Trophoblast cell (in vitro differentiated cells and primary cell): Measurements from ENCODE around the gene EPHB1.

Experiments
- DNase-seq, 2 donors: peaks; one replicate each; pipeline ENCODE4 v3.0.0-alpha.2; 2016
- H2AFZ ChIP-seq: 2 replicates; pipeline ENCODE4 v1.6.1; 2013; ENCODE audit warnings: low read length, moderate library complexity, mild to moderate bottlenecking; ENCODE audit not compliant: insufficient read depth, poor library complexity
- H2AK5ac ChIP-seq: 2 replicates; pipeline ENCODE4 v1.6.1; 2013; ENCODE audit warnings: mild to moderate bottlenecking, low read length
- H2BK120ac ChIP-seq: 2 replicates; pipeline ENCODE4 v1.6.1; 2013; ENCODE audit warnings: low read length, mild to moderate bottlenecking, moderate library complexity; ENCODE audit not compliant: insufficient read depth, poor library complexity
- H2BK12ac ChIP-seq: 2 replicates; pipeline ENCODE4 v1.6.1; 2013; ENCODE audit warnings: mild to moderate bottlenecking, low read length, moderate library complexity
- H2BK5ac ChIP-seq: 2 replicates; pipeline ENCODE4 v1.6.1; 2013; ENCODE audit warnings: low read length, low read depth, moderate library complexity, mild to moderate bottlenecking; ENCODE audit not compliant: poor library complexity
- H3K14ac ChIP-seq: 2 replicates; pipeline ENCODE4 v1.6.1; 2013; ENCODE audit warnings: mild to moderate bottlenecking, low read length
- H3K18ac ChIP-seq: 2 replicates; pipeline ENCODE4 v1.6.1; 2013; ENCODE audit warnings: mild to moderate bottlenecking, low read length
- H3K23ac ChIP-seq: 2 replicates; pipeline ENCODE4 v1.6.1; 2013; ENCODE audit warnings: low read length
- H3K27ac ChIP-seq: 2 replicates; pipeline ENCODE4 v1.5.1; 2013; ENCODE audit warnings: low read depth, mild to moderate bottlenecking, inconsistent platforms, low read length, moderate library complexity
- H3K27me3 ChIP-seq: 2 replicates; pipeline ENCODE4 v1.6.1; 2013; ENCODE audit warnings: inconsistent platforms, mild to moderate bottlenecking, low read length, moderate library complexity; ENCODE audit not compliant: insufficient read depth
- H3K36me3 ChIP-seq, 2 experiments: 1 replicate in 1 of 2; 2 replicates in 1 of 2; pipeline ENCODE4 v1.6.1; 2013; ENCODE audit warnings: low read length in 2 of 2, mild to moderate bottlenecking in 2 of 2, moderate library complexity in 1 of 2; ENCODE audit not compliant: insufficient read depth in 2 of 2, control insufficient read depth in 1 of 2
- H3K4ac ChIP-seq: 2 replicates; pipeline ENCODE4 v1.6.1; 2013; ENCODE audit warnings: low read depth, mild to moderate bottlenecking, low read length, moderate library complexity
- H3K4me1 ChIP-seq, 2 experiments: 1 replicate in 1 of 2; 2 replicates in 1 of 2; pipeline ENCODE4 v1.6.1; 2013; ENCODE audit warnings: low read length in 2 of 2, mild to moderate bottlenecking in 2 of 2, moderate library complexity in 1 of 2; ENCODE audit not compliant: insufficient read depth in 2 of 2, control insufficient read depth in 1 of 2
- H3K4me2 ChIP-seq: 2 replicates; pipeline ENCODE4 v1.6.1; 2013; ENCODE audit warnings: inconsistent platforms, mild to moderate bottlenecking, low read length, moderate library complexity
- H3K4me3 ChIP-seq: 2 replicates; pipeline ENCODE4 v1.5.1; 2013; ENCODE audit warnings: mild to moderate bottlenecking, low read depth, low read length, inconsistent platforms
- H3K79me1 ChIP-seq: one replicate; pipeline ENCODE4 v1.6.1; 2013; ENCODE audit warnings: low read length
- H3K79me2 ChIP-seq: 2 replicates; pipeline ENCODE4 v1.6.1; 2013; ENCODE audit warnings: low read length, mild to moderate bottlenecking; ENCODE audit not compliant: control insufficient read depth, insufficient read depth, poor library complexity
- H3K9ac ChIP-seq: 2 replicates; pipeline ENCODE4 v1.6.1; 2013; ENCODE audit warnings: mild to moderate bottlenecking, low read length
- H3K9me3 ChIP-seq: 2 replicates; pipeline ENCODE4 v1.6.1; 2013; ENCODE audit warnings: low read depth, mild to moderate bottlenecking, control low read depth, inconsistent platforms, low read length; ENCODE audit not compliant: insufficient read depth
- H4K12ac ChIP-seq: 2 replicates; pipeline ENCODE4 v1.6.1; 2013; ENCODE audit warnings: low read depth, mild to moderate bottlenecking, low read length, moderate library complexity
- H4K8ac ChIP-seq: 2 replicates; pipeline ENCODE4 v1.6.1; 2013; ENCODE audit warnings: low read depth, mild to moderate bottlenecking, low read length, moderate library complexity
- H4K91ac ChIP-seq: one replicate; pipeline ENCODE4 v1.6.1; 2013; ENCODE audit warnings: low read depth, mild to moderate bottlenecking, low read length, moderate library complexity
- WGBS: extraction: QIAGEN DNeasy Blood & Tissue Kit; methylation state at CpG from one replicate; pipeline ENCODE4 v1.1.7; 2013; ENCODE audit warnings: missing lambda C conversion rate; ENCODE audit not compliant: insufficient read length, insufficient coverage; ENCODE audit errors: extremely low coverage; 5-methylcytosine and 5-hydroxymethylcytosine counted together

EPHB1 gene

DNA sequence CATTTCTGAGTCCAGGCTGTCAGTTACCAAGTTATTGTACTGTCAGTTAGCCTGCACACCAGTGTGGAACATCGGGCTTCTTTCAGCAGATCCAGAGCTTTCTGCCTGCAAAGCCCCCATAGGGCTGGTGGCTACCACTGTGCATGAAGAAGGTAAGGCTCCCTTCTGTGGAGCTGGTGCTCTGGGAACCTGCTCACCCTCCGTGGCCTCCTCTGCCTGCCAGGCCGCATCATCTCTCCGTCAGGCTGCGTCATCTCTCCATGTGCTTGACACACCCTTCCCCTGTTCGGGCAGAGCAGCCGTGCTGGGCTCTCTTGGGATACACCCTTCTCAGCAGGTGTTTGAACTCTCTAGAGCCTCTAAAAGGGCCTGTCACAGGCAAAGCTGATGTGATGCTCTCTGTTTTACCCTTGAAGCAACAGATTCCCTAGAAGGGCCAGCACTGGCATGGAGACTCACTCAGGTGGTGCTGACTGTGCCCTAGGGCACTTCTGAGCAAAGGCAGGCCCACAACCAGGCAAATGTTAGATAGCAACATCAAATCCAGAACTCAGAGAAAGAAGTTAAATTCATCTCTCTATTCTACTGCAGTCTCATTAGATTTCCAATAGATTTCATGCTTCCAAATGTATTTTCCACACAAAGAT lies 261.1 kb downstream of the EPHB1 start:
- Histone ChIP-seq H3K23ac (no peak overlapping the region), H4K12ac (no peak overlapping the region), H3K27ac (no peak overlapping the region), H3K4me1 (no peaks in the 10 kb centered on the region), H4K8ac (no peak overlapping the region), H3K36me3 (no peaks in the 10 kb centered on the region), H2BK5ac (no peak overlapping the region), H3K4ac (no peak overlapping the region), H2AK5ac (no peak overlapping the region), H3K4me2 (no peak overlapping the region), H2BK120ac (no peak overlapping the region), H3K27me3 (no peaks in the 10 kb centered on the region), H3K9ac (no peak overlapping the region), H3K79me1 (no peaks in the 10 kb centered on the region), H4K91ac (no peak overlapping the region), H3K79me2 (no peaks in the 10 kb centered on the region), H3K14ac (no peak overlapping the region), H2AFZ (no peak overlapping the region), H2BK12ac (no peak overlapping the region), H3K4me3 (no peak overlapping the region), H3K18ac (no peak overlapping the region), H3K9me3 (no peaks in the 10 kb centered on the region)
- DNase-seq: no peak
- WGBS: no CpG with 5 or more reads among the region's 7 CpGs

DNA sequence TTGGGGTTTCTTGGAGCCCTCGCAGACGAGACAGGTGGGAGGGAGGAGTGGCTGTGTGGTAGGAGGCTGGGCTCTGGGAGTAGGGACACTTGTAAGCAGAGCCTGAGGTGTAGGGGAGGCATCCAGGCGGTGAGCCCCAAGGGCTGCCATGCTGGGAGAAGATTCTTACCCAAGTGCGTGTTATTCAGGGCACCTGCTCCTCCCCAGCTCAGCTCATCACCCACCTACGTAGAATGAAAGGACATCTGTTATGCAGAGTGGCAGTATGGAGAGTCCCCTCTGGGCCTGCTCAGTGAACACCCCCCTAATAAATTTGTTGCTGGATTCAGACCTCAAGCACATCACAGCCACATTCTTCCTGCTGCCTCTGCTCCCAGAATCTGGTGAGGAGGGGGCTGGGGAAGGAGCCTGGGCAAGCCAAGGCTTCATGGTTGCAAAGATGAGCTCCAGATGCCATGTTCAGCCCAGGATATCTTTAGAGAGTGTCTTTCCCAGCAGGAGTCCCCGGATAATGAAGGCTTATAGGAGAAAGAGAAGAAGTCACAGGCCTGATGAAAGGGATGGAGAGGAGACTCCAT lies 261.8 kb downstream of the EPHB1 start:
- Histone ChIP-seq H3K36me3 (no peaks in the 10 kb centered on the region), H3K23ac (no peak overlapping the region), H3K9ac (no peak overlapping the region), H3K27ac (no peak overlapping the region), H3K4ac (no peak overlapping the region), H2BK5ac (no peak overlapping the region), H3K4me3 (no peak overlapping the region), H3K79me1 (no peaks in the 10 kb centered on the region), H3K18ac (no peak overlapping the region), H4K91ac (no peak overlapping the region), H3K27me3 (no peaks in the 10 kb centered on the region), H3K9me3 (no peaks in the 10 kb centered on the region), H3K79me2 (no peaks in the 10 kb centered on the region), H2AFZ (no peak overlapping the region), H2BK12ac (no peak overlapping the region), H3K4me2 (no peak overlapping the region), H4K12ac (no peak overlapping the region), H2AK5ac (no peak overlapping the region), H3K14ac (no peak overlapping the region), H3K4me1 (no peaks in the 10 kb centered on the region), H2BK120ac (no peak overlapping the region), H4K8ac (no peak overlapping the region)
- no CpG with 5 or more reads among the region's 6 CpGs for WGBS
- DNase-seq: no peak

DNA sequence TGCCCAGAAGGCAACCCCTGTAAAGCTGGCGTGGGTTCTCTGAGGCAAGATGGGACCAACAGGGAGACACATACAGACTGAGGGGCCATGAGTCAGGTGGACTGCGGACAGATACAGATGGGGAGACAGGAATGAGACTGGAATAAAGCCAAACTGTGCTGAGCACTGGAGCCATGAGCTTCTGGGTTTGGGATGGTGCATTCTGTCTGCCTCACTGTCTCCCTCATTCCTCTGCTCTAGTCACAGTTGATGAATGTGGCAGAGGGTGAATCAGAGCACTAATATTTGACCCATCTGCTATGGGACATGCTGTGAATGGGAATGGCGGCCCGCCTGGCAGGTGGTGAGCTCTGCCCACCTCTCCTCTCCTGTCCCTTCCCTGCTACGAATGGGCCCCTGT lies 262.9 kb downstream of the EPHB1 start:
- no peak overlapping the region for H2AK5ac ChIP-seq
- no peak overlapping the region for H4K8ac ChIP-seq
- H4K12ac ChIP-seq: no peak overlapping the region
- H2BK5ac ChIP-seq: no peak overlapping the region
- no peaks in the 10 kb centered on the region for H3K36me3 ChIP-seq
- no peak overlapping the region for H3K4me3 ChIP-seq
- no peak for DNase-seq
- no peaks in the 10 kb centered on the region for H3K27me3 ChIP-seq
- no peak overlapping the region for H3K18ac ChIP-seq
- no peak overlapping the region for H2BK120ac ChIP-seq
- no peak overlapping the region for H3K27ac ChIP-seq
- no peaks in the 10 kb centered on the region for H3K79me1 ChIP-seq
- H3K9ac ChIP-seq: no peak overlapping the region
- H3K4ac ChIP-seq: no peak overlapping the region
- H2BK12ac ChIP-seq: no peak overlapping the region
- WGBS: no CpG with 5 or more reads among the region's 5 CpGs
- no peak overlapping the region for H3K23ac ChIP-seq
- H4K91ac ChIP-seq: no peak overlapping the region
- no peak overlapping the region for H3K4me2 ChIP-seq
- H3K9me3 ChIP-seq: no peaks in the 10 kb centered on the region
- no peaks in the 10 kb centered on the region for H3K4me1 ChIP-seq
- H2AFZ ChIP-seq: no peak overlapping the region
- no peaks in the 10 kb centered on the region for H3K79me2 ChIP-seq
- no peak overlapping the region for H3K14ac ChIP-seq

DNA sequence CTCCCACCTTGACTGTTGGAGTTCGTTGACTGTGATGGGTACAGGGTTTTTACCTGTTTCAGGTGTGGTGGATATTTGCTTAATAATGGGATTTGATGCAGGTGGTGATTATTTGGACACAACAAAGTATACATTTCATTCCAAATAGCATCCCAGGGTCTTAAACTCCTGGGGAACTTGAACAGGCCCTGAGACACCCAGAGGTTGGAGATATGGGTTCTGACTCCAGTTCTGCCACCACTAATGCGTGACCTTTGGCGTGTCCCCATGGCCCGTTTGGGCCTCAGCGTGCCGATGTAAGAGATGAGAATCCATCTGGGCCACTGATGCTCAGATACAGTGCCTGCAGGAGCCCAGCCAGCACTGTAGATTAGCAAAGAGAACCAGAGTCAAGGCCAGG lies 264.5 kb downstream of the EPHB1 start:
- Histone ChIP-seq H3K27me3 (no peaks in the 10 kb centered on the region), H3K14ac (no peak overlapping the region), H3K4me3 (no peak overlapping the region), H3K18ac (no peak overlapping the region), H3K79me1 (no peaks in the 10 kb centered on the region), H3K23ac (no peak overlapping the region), H3K9me3 (no peaks in the 10 kb centered on the region), H2BK5ac (no peak overlapping the region), H2BK12ac (no peak overlapping the region), H4K12ac (no peak overlapping the region), H2BK120ac (no peak overlapping the region), H3K27ac (no peak overlapping the region), H4K91ac (no peak overlapping the region), H2AFZ (no peak overlapping the region), H3K4me1 (no peaks in the 10 kb centered on the region), H4K8ac (no peak overlapping the region), H3K4ac (no peak overlapping the region), H2AK5ac (no peak overlapping the region), H3K9ac (peak overlapping the region; percentile 31), H3K79me2 (no peaks in the 10 kb centered on the region), H3K4me2 (no peak overlapping the region), H3K36me3 (no peaks in the 10 kb centered on the region)
- no CpG with 5 or more reads among the region's 6 CpGs for WGBS
- no peak for DNase-seq
